Endothelial cell of umbilical vein (primary cell): Measurements from ENCODE around the gene METTL14. TPM values are rescaled to one million over a fixed set of nuclear protein-coding genes. Genes with fewer than 3 reads are reported as not detected.

Experiments
- BruUV-seq: library from RNA; stranded (reverse); fragments of 400-500 nt; replicated peaks from 2 replicates; lab custom pipeline; 2021; lab: Mats Ljungman, UMichigan
- CTCF ChIA-PET: fragments of 300-600, 350-600 bp; sonication (Branson Sonifier 250); formaldehyde crosslinking; loops from one replicate; lab custom pipeline; 2021; ENCODE audit warnings: antibody characterized with exemption, inconsistent platforms; lab: Charles Lee
- POLR2A ChIA-PET: fragments of 300-600, 350-600 bp; sonication (Branson Sonifier 250); formaldehyde crosslinking; loops from one replicate; lab custom pipeline; 2021; ENCODE audit warnings: antibody characterized with exemption, inconsistent platforms; lab: Charles Lee
- DNase-seq: peaks from one replicate; pipeline ENCODE4 v3.0.0-alpha.2; 2011; ENCODE audit warnings: low read depth, low spot score
- FAIRE-seq: peaks from 2 replicates; lab custom pipeline; 2011; peaks lifted over from hg19 to GRCh38; lab: Jason Lieb, UNC
- H2AFZ ChIP-seq: 2 replicates; pipeline ENCODE4 v1.6.0; 2012; ENCODE audit warnings: low read depth, low read length, control low read depth, inconsistent platforms
- H3K27ac ChIP-seq: 2 replicates; pipeline ENCODE4 v1.5.1; 2011; ENCODE audit warnings: low read depth, mild to moderate bottlenecking, control low read depth, low read length, moderate library complexity; ENCODE audit not compliant: insufficient read depth
- H3K27me3 ChIP-seq, 2 experiments: 2 replicates each; pipeline versions ENCODE4 v1.6.0 to v1.6.1; 2011; ENCODE audit warnings: low read length in 2 of 2, mixed read lengths in 1 of 2; ENCODE audit not compliant: control insufficient read depth in 2 of 2, insufficient read depth in 2 of 2
- H3K36me3 ChIP-seq, 2 experiments: 2 replicates in 1 of 2; 3 replicates in 1 of 2; pipeline ENCODE4 v1.5.1; 2011; ENCODE audit warnings: low read length in 2 of 2, mild to moderate bottlenecking in 1 of 2, moderate library complexity in 1 of 2; ENCODE audit not compliant: control insufficient read depth in 2 of 2, insufficient read depth in 2 of 2; ENCODE audit errors: extremely low read depth in 1 of 2
- H3K4me1 ChIP-seq: 3 replicates; pipeline ENCODE4 v1.5.1; 2011; ENCODE audit warnings: mild to moderate bottlenecking, low read length; ENCODE audit not compliant: control insufficient read depth, insufficient read depth; ENCODE audit errors: extremely low read depth
- H3K4me2 ChIP-seq: 2 replicates; pipeline ENCODE4 v1.6.1; 2011; ENCODE audit warnings: low read length, control low read depth, mixed read lengths; ENCODE audit not compliant: insufficient read depth
- H3K4me3 ChIP-seq, 3 experiments: fragments of 200-600 bp in 1 of 3; sonication (generic), shearing (Covaris generic) in 1 of 3; replicated peaks in 1 of 3; 2 replicates each; pipeline ENCODE4 v1.5.1; 2011 to 2016; ENCODE audit warnings: control low read depth in 3 of 3, low read length in 3 of 3, mild to moderate bottlenecking in 2 of 3, inconsistent platforms in 1 of 3, low read depth in 1 of 3, moderate library complexity in 1 of 3; ENCODE audit not compliant: insufficient read depth in 1 of 3
- H3K79me2 ChIP-seq: 2 replicates; pipeline ENCODE4 v1.6.0; 2012; ENCODE audit warnings: low read length, inconsistent platforms; ENCODE audit not compliant: control insufficient read depth, insufficient read depth
- H3K9ac ChIP-seq: replicated peaks from 2 replicates; pipeline ENCODE3; 2011; ENCODE audit warnings: low read length, control low read depth; ENCODE audit not compliant: insufficient read depth; ENCODE audit errors: extremely low read depth
- H3K9me1 ChIP-seq: replicated peaks from 3 replicates; pipeline ENCODE4 v1.6.0; 2011; ENCODE audit warnings: mild to moderate bottlenecking, low read length; ENCODE audit not compliant: control insufficient read depth, insufficient read depth; ENCODE audit errors: extremely low read depth
- H3K9me3 ChIP-seq: replicated peaks from 2 replicates; pipeline ENCODE4 v1.5.1; 2012; ENCODE audit warnings: low read length, inconsistent platforms; ENCODE audit not compliant: control insufficient read depth, insufficient read depth
- H4K20me1 ChIP-seq: replicated peaks from 2 replicates; pipeline ENCODE3; 2011; ENCODE audit warnings: mild to moderate bottlenecking, low read length; ENCODE audit not compliant: control insufficient read depth, insufficient read depth; ENCODE audit errors: extremely low read depth
- EZH2 ChIP-seq: IDR thresholded peaks from 2 replicates; pipeline ENCODE4 v1.6.1; 2012; ENCODE audit warnings: borderline replicate concordance, low read depth, mild to moderate bottlenecking, moderate library complexity, low read length, inconsistent platforms; ENCODE audit not compliant: severe bottlenecking
- FOS ChIP-seq: IDR thresholded peaks from 2 replicates; pipeline ENCODE4 v1.6.1; 2011; ENCODE audit warnings: mild to moderate bottlenecking, low read length, moderate library complexity, borderline replicate concordance; ENCODE audit not compliant: insufficient read depth
- GATA2 ChIP-seq: IDR thresholded peaks from 2 replicates; pipeline ENCODE4 v1.7.0; 2011; ENCODE audit warnings: low read depth, mild to moderate bottlenecking, moderate library complexity, mixed read lengths, low read length; ENCODE audit not compliant: insufficient read length, insufficient read depth
- JUN ChIP-seq: IDR thresholded peaks from 2 replicates; pipeline ENCODE4 v1.6.1; 2011; ENCODE audit warnings: borderline replicate concordance, low read depth; ENCODE audit not compliant: insufficient read length, insufficient read depth
- MYC ChIP-seq: IDR thresholded peaks from one replicate; pipeline ENCODE4 v1.6.1; 2011; ENCODE audit warnings: mild to moderate bottlenecking, low read depth, low read length
- POLR2A ChIP-seq: IDR thresholded peaks from 2 replicates; pipeline ENCODE4 v1.6.1; 2012; ENCODE audit warnings: low read depth, mild to moderate bottlenecking, control low read depth, low read length
- POLR2AphosphoS5 ChIP-seq: IDR thresholded peaks from 2 replicates; pipeline ENCODE4 v1.6.1; 2012; ENCODE audit warnings: low read depth, mild to moderate bottlenecking, control low read depth, low read length, moderate library complexity; ENCODE audit not compliant: insufficient read depth
- dilution Hi-C: fragments of 300-500 bp; cut with MboI; formaldehyde crosslinking; loops from one replicate; pipeline ENCODE4 v1.15.0; 2019; ENCODE audit warnings: low sequenced_read_pairs; ENCODE audit not compliant: extremely low pct_ligation_motif_present
- intact Hi-C: fragments of 100-400 bp; cut with micrococcal nuclease; formaldehyde crosslinking; loops from one replicate; pipeline ENCODE4 v1.10.0; 2022
- polyA plus RNA-seq, 4 experiments: library from polyadenylated mRNA; depleted of rRNA in 3 of 4; stranded (reverse) in 3 of 4; unstranded in 1 of 4; fragments of >200 nt; gene quantifications; 2 replicates each; pipeline versions ENCODE4 v1.2.1 to v1.2.3, GENCODE V29; 2011 to 2012; ENCODE audit warnings: missing spikeins in 1 of 4
- total RNA-seq: library from RNA; stranded (reverse); gene quantifications from 2 replicates; pipeline ENCODE4 v1.2.3, GENCODE V29; 2021
- TF ChIP-seq, protein P1 (sequence below): IDR thresholded peaks from 2 replicates; pipeline ENCODE4 v1.6.1; 2011; ENCODE audit not compliant: insufficient read depth, insufficient read length
- TF ChIP-seq, protein P2 (sequence below), 2 donors: IDR thresholded peaks; 1 replicate in 1 of 2; 2 replicates in 1 of 2; pipeline ENCODE4 v1.5.1; 2011; ENCODE audit warnings: low read length in 2 of 2, mild to moderate bottlenecking in 2 of 2, moderate library complexity in 2 of 2, control low read depth in 1 of 2, inconsistent platforms in 1 of 2, low read depth in 1 of 2; ENCODE audit not compliant: insufficient read depth in 1 of 2; ENCODE audit errors: extremely low read depth in 1 of 2

Gene METTL14
- total and polyA plus RNA-seq, 2 donors (not counting 3 experiments of a cell fraction or from before 2014, with no cell fraction given), result 6.5 to 38.6 TPM

DNA sequence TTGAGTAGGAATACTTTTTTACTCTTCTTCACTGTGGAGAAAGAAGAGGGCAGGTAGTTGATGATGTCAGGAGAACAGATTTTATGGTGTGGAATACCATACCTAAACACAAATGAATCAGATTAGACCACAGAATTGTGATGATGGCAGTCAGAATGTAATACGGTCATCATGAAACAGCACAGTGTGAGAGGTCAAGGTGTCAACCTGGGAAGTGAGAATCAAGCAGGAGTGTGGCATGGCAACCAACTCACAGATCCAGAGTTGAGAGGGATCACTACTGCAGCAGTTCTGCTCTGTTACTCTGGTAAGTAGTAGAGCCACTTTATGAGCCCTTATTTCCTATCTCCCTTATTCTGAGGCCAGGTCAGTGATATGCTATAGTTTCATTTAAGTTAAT is 27.7 kb downstream of the METTL14 start:
- FAIRE-seq (no peak), DNase-seq (no peak)
- no peaks in the 10 kb centered on the region for H3K9me1 ChIP-seq
- CTCF ChIA-PET, result no interaction called here
- no peak overlapping the region for H3K27ac ChIP-seq
- BruUV-seq, result no TSS peak
- no peak overlapping the region for H3K4me3 ChIP-seq
- no peaks in the 10 kb centered on the region for H3K4me1 ChIP-seq
- H3K9me3 ChIP-seq, result no peaks in the 10 kb centered on the region
- H3K27me3 ChIP-seq, result no peaks in the 10 kb centered on the region
- POLR2A ChIA-PET, result no interaction called here
- H3K36me3 ChIP-seq, result peaks cover 2% of the 10 kb centered on the region in 2 experiments
- H3K4me2 ChIP-seq, result no peak overlapping the region
- intact Hi-C loops, result no loop called here
- no peaks in the 10 kb centered on the region for H4K20me1 ChIP-seq
- H3K79me2 ChIP-seq, result no peaks in the 10 kb centered on the region
- TF ChIP-seq MYC (no peak), POLR2AphosphoS5 (no peak), POLR2A (no peak), EZH2 (no peak), FOS (no peak), GATA2 (no peak), JUN (no peak)
- TF ChIP-seq, protein P1, sequence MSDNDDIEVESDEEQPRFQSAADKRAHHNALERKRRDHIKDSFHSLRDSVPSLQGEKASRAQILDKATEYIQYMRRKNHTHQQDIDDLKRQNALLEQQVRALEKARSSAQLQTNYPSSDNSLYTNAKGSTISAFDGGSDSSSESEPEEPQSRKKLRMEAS, result no peak
- TF ChIP-seq, protein P2, sequence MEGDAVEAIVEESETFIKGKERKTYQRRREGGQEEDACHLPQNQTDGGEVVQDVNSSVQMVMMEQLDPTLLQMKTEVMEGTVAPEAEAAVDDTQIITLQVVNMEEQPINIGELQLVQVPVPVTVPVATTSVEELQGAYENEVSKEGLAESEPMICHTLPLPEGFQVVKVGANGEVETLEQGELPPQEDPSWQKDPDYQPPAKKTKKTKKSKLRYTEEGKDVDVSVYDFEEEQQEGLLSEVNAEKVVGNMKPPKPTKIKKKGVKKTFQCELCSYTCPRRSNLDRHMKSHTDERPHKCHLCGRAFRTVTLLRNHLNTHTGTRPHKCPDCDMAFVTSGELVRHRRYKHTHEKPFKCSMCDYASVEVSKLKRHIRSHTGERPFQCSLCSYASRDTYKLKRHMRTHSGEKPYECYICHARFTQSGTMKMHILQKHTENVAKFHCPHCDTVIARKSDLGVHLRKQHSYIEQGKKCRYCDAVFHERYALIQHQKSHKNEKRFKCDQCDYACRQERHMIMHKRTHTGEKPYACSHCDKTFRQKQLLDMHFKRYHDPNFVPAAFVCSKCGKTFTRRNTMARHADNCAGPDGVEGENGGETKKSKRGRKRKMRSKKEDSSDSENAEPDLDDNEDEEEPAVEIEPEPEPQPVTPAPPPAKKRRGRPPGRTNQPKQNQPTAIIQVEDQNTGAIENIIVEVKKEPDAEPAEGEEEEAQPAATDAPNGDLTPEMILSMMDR (IDR thresholded peaks at IDR 0.05; ENCODE audit: extremely low read depth in 1 of 2, insufficient read depth in 1 of 2, low read depth in 1 of 2, low read length in 2 of 2), result no peak
- no peak overlapping the region for H3K9ac ChIP-seq
- no peak overlapping the region for H2AFZ ChIP-seq
- dilution Hi-C loops, result no loop called here
